Stomach (tissue), 4 donors: ENCODE data around the gene SCTR.

Experiments
- EP300 ChIP-seq: sonication (generic); formaldehyde crosslinking; IDR thresholded peaks from one replicate; pipeline ENCODE4 v1.6.1; 2017; ENCODE audit warnings: antibody characterized with exemption
- POLR2A ChIP-seq, 4 donors: fragments of 450-650 bp; IDR thresholded peaks; one replicate each; pipeline ENCODE4 v1.6.1; 2016; ENCODE audit warnings: antibody characterized with exemption in 4 of 4, control low read depth in 2 of 4, mild to moderate bottlenecking in 1 of 4, moderate library complexity in 1 of 4
- POLR2AphosphoS5 ChIP-seq, 3 donors: sonication (generic); formaldehyde crosslinking; IDR thresholded peaks; one replicate each; pipeline ENCODE4 v1.6.1; 2016; ENCODE audit warnings: antibody characterized with exemption in 3 of 3
- TF ChIP-seq, protein P1 (sequence below), 7 experiments: fragments of 450-650 bp in 4 of 7; fragments of 200-600 bp in 3 of 7; sonication (generic) in 3 of 7; IDR thresholded peaks; one replicate each; pipeline ENCODE4 v1.5.1; 2016 to 2019; ENCODE audit warnings: antibody characterized with exemption in 7 of 7, control low read depth in 2 of 7, mild to moderate bottlenecking in 1 of 7

DNA sequence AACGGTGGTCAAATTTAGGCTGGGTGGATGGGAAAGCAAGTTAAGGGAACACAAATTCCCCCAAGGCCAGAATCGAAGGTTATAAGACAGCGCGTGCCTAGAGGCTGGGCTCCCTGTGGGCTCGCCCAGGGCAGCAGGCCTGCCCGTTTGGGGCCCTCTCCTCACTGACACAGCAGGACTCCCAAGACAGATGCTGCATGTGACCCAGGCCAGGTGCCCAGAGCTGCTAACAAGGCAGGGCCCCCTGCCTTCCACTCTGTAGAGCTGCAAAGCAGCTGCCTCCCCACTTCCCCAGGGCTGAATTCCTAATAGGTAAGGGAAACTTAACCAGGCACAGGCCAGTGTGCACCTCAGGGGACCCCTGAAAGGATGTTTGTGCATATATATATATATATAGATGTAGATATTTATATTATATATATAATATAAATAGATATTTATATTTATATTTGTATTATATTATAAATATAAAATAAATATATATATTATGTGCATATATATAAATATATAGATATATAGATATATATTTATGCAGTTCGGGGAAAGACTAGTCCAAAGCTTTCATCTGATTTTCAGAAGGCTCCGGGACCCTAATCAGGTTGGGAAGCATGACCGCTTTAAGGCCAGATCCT lies 48.9 kb downstream of the SCTR start:
- TF ChIP-seq POLR2A (IDR thresholded peaks at IDR 0.05) (no peak), EP300 (no peak), POLR2AphosphoS5 (IDR thresholded peaks at IDR 0.05) (no peak)
- TF ChIP-seq, protein P1, sequence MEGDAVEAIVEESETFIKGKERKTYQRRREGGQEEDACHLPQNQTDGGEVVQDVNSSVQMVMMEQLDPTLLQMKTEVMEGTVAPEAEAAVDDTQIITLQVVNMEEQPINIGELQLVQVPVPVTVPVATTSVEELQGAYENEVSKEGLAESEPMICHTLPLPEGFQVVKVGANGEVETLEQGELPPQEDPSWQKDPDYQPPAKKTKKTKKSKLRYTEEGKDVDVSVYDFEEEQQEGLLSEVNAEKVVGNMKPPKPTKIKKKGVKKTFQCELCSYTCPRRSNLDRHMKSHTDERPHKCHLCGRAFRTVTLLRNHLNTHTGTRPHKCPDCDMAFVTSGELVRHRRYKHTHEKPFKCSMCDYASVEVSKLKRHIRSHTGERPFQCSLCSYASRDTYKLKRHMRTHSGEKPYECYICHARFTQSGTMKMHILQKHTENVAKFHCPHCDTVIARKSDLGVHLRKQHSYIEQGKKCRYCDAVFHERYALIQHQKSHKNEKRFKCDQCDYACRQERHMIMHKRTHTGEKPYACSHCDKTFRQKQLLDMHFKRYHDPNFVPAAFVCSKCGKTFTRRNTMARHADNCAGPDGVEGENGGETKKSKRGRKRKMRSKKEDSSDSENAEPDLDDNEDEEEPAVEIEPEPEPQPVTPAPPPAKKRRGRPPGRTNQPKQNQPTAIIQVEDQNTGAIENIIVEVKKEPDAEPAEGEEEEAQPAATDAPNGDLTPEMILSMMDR (IDR thresholded peaks at IDR 0.05), result no peak
